HEK293 (cell line): ENCODE results near the gene TRPV2.

Source experiments
- GLIS1 ChIP-seq: fragments of 450-650 bp; formaldehyde crosslinking; IDR thresholded peaks from 2 replicates; pipeline ENCODE4 v1.5.1; 2016; ENCODE audit warnings: missing biosample characterization, missing genetic modification characterization
- GLIS2 ChIP-seq: fragments of 450-650 bp; formaldehyde crosslinking; IDR thresholded peaks from 2 replicates; pipeline ENCODE4 v1.5.1; 2016; ENCODE audit warnings: missing biosample characterization, missing genetic modification characterization
- IKZF3 ChIP-seq: fragments of 450-650 bp; IDR thresholded peaks from 2 replicates; pipeline ENCODE4 v1.5.0; 2018; ENCODE audit warnings: missing biosample characterization, mild to moderate bottlenecking, missing genetic modification characterization, moderate library complexity
- OSR2 ChIP-seq: fragments of 450-650 bp; formaldehyde crosslinking; IDR thresholded peaks from 2 replicates; pipeline ENCODE4 v1.5.1; 2016; ENCODE audit warnings: missing biosample characterization, missing genetic modification characterization
- ZBTB1 ChIP-seq: fragments of 450-650 bp; formaldehyde crosslinking; IDR thresholded peaks from 2 replicates; pipeline ENCODE4 v1.5.1; 2016; ENCODE audit warnings: missing biosample characterization, missing genetic modification characterization
- ZEB2 ChIP-seq: fragments of 450-650 bp; formaldehyde crosslinking; IDR thresholded peaks from 2 replicates; pipeline ENCODE4 v1.5.1; 2016; ENCODE audit warnings: missing biosample characterization, missing genetic modification characterization
- ZNF138 ChIP-seq: fragments of 450-650 bp; formaldehyde crosslinking; IDR thresholded peaks from 2 replicates; pipeline ENCODE4 v1.5.1; 2016; ENCODE audit warnings: missing biosample characterization, missing genetic modification characterization, borderline replicate concordance
- ZNF169 ChIP-seq: fragments of 450-650 bp; formaldehyde crosslinking; IDR thresholded peaks from 2 replicates; pipeline ENCODE4 v1.5.1; 2016; ENCODE audit warnings: missing biosample characterization, missing genetic modification characterization
- ZNF324 ChIP-seq: fragments of 450-650 bp; formaldehyde crosslinking; IDR thresholded peaks from 2 replicates; pipeline ENCODE4 v1.5.1; 2016; ENCODE audit warnings: missing biosample characterization, missing genetic modification characterization
- ZNF366 ChIP-seq: fragments of 450-650 bp; formaldehyde crosslinking; conservative IDR thresholded peaks from 2 replicates; pipeline ENCODE4 v1.5.1; 2016; ENCODE audit warnings: missing biosample characterization, missing genetic modification characterization
- ZNF394 ChIP-seq: fragments of 450-650 bp; formaldehyde crosslinking; IDR thresholded peaks from 2 replicates; pipeline ENCODE4 v1.5.1; 2016; ENCODE audit warnings: missing biosample characterization, missing genetic modification characterization, mild to moderate bottlenecking, moderate library complexity, borderline replicate concordance
- ZNF416 ChIP-seq: fragments of 450-650 bp; formaldehyde crosslinking; IDR thresholded peaks from 2 replicates; pipeline ENCODE4 v1.5.1; 2016; ENCODE audit warnings: missing biosample characterization, missing genetic modification characterization
- ZNF560 ChIP-seq: fragments of 450-650 bp; formaldehyde crosslinking; IDR thresholded peaks from 2 replicates; pipeline ENCODE4 v1.5.1; 2017; ENCODE audit warnings: missing biosample characterization, missing genetic modification characterization, borderline replicate concordance
- ZNF658 ChIP-seq: fragments of 450-650 bp; formaldehyde crosslinking; IDR thresholded peaks from 2 replicates; pipeline ENCODE4; 2016; ENCODE audit warnings: missing biosample characterization, missing genetic modification characterization
- ZNF791 ChIP-seq: fragments of 450-650 bp; formaldehyde crosslinking; IDR thresholded peaks from 2 replicates; pipeline ENCODE4 v1.5.1; 2016; ENCODE audit warnings: missing biosample characterization, missing genetic modification characterization
- TF ChIP-seq, protein P1 (sequence below): fragments of 450-650 bp; formaldehyde crosslinking; IDR thresholded peaks from 2 replicates; pipeline ENCODE4 v1.5.1; 2016; ENCODE audit warnings: missing biosample characterization, missing genetic modification characterization
- TF ChIP-seq, protein P2 (sequence below): fragments of 450-650 bp; formaldehyde crosslinking; optimal IDR thresholded peaks from 2 replicates; pipeline ENCODE3; 2016; ENCODE audit warnings: missing biosample characterization, mild to moderate bottlenecking, missing genetic modification characterization
- TF ChIP-seq, protein P3 (sequence below): fragments of 450-650 bp; formaldehyde crosslinking; conservative IDR thresholded peaks from 2 replicates; pipeline ENCODE4 v1.5.1; 2016; ENCODE audit warnings: low read depth, missing biosample characterization, missing genetic modification characterization
- TF ChIP-seq, protein P4 (sequence below): fragments of 450-650 bp; formaldehyde crosslinking; IDR thresholded peaks from 2 replicates; pipeline ENCODE4 v1.5.1; 2016; ENCODE audit warnings: missing biosample characterization, missing genetic modification characterization
- TF ChIP-seq, protein P5 (sequence below): fragments of 450-650 bp; formaldehyde crosslinking; IDR thresholded peaks from 2 replicates; pipeline ENCODE4 v1.5.1; 2017; ENCODE audit warnings: missing biosample characterization, missing genetic modification characterization
- TF ChIP-seq, protein P6 (sequence below): fragments of 450-650 bp; formaldehyde crosslinking; IDR thresholded peaks from 2 replicates; pipeline ENCODE4 v1.5.1; 2017; ENCODE audit warnings: missing biosample characterization, missing genetic modification characterization

Gene TRPV2

DNA sequence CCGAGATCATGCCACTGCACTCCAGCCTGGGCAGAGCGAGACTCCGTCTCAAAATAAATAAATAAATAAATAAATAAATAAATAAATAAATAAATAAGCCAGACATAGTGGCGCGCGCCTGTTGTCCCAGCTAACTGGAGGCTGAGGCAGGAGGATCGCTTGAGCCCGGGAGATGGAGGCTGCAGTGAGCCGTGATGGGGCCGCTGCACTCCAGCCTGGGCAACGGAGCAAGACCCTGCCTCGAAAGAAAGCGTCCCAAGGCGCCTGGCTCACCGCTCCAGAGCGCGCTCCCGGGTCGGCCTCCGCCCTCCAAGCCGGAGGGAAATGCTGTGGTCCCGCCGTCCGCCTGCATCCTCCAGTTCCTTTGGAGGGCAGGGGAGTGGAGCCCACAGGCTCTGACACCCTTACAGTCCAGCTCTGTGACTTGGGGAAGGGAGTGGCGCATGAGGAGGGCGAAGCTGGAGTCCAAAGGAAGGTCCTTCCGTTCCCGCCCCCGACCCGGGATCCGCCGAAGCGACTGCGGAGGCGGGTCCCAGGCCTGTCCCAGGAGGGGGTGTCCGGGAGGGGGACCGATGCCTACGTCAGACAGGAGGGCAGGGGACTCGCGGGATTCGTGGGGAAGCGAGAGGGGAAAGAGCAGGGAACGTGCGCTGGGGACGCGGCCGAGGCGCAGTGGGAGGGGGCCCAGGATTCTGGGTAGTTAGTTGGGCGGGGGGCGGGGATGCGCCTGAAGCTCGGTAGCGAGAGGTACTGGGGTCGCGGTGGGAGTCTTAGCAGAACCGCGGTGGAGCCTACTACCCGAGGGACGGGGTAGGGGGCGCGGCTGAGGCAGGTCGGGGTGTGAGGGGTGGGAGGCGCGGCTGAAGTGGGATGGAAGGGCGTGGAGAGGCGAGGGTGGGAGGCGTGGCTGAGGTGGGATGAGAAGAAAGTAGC lies 8.4 kb upstream of the TRPV2 start (continued):
- TF ChIP-seq, protein P1, sequence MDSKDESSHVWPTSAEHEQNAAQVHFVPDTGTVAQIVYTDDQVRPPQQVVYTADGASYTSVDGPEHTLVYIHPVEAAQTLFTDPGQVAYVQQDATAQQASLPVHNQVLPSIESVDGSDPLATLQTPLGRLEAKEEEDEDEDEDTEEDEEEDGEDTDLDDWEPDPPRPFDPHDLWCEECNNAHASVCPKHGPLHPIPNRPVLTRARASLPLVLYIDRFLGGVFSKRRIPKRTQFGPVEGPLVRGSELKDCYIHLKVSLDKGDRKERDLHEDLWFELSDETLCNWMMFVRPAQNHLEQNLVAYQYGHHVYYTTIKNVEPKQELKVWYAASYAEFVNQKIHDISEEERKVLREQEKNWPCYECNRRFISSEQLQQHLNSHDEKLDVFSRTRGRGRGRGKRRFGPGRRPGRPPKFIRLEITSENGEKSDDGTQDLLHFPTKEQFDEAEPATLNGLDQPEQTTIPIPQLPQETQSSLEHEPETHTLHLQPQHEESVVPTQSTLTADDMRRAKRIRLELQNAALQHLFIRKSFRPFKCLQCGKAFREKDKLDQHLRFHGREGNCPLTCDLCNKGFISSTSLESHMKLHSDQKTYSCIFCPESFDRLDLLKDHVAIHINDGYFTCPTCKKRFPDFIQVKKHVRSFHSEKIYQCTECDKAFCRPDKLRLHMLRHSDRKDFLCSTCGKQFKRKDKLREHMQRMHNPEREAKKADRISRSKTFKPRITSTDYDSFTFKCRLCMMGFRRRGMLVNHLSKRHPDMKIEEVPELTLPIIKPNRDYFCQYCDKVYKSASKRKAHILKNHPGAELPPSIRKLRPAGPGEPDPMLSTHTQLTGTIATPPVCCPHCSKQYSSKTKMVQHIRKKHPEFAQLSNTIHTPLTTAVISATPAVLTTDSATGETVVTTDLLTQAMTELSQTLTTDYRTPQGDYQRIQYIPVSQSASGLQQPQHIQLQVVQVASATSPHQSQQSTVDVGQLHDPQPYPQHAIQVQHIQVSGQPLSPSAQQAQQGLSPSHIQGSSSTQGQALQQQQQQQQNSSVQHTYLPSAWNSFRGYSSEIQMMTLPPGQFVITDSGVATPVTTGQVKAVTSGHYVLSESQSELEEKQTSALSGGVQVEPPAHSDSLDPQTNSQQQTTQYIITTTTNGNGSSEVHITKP (tag by site-specific recombination), result no peak; the same call in 1 of the 2 replicates
- TF ChIP-seq ZEB2 (tag by site-specific recombination) (0 out of 2 replicates have a peak, but pooled peaks have one; percentile 37), ZNF791 (tag by site-specific recombination) (peak; percentile 76), ZNF169 (no peak), GLIS2 (tag by site-specific recombination) (peak; percentile 94), IKZF3 (peak; percentile 61; the same call in 1 of the 2 replicates), ZNF658 (tag by site-specific recombination) (no peak), ZNF366 (tag by site-specific recombination) (no peak; the same call in 1 of the 2 replicates), ZBTB1 (tag by site-specific recombination) (peak; percentile 92), GLIS1 (tag by site-specific recombination) (peak; percentile 45; the same call in 1 of the 2 replicates), OSR2 (0 out of 2 replicates have a peak, but pooled peaks have one; percentile 26), ZNF560 (peak; percentile 97), ZNF394 (peak; percentile 99), ZNF416 (tag by site-specific recombination) (no peak), ZNF138 (tag by site-specific recombination) (peak; percentile 92; the same call in 1 of the 2 replicates), ZNF324 (no peak)
- TF ChIP-seq, protein P2, sequence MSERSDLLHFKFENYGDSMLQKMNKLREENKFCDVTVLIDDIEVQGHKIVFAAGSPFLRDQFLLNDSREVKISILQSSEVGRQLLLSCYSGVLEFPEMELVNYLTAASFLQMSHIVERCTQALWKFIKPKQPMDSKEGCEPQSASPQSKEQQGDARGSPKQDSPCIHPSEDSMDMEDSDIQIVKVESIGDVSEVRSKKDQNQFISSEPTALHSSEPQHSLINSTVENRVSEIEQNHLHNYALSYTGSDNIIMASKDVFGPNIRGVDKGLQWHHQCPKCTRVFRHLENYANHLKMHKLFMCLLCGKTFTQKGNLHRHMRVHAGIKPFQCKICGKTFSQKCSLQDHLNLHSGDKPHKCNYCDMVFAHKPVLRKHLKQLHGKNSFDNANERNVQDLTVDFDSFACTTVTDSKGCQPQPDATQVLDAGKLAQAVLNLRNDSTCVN, result peak; percentile 71
- TF ChIP-seq, protein P3, sequence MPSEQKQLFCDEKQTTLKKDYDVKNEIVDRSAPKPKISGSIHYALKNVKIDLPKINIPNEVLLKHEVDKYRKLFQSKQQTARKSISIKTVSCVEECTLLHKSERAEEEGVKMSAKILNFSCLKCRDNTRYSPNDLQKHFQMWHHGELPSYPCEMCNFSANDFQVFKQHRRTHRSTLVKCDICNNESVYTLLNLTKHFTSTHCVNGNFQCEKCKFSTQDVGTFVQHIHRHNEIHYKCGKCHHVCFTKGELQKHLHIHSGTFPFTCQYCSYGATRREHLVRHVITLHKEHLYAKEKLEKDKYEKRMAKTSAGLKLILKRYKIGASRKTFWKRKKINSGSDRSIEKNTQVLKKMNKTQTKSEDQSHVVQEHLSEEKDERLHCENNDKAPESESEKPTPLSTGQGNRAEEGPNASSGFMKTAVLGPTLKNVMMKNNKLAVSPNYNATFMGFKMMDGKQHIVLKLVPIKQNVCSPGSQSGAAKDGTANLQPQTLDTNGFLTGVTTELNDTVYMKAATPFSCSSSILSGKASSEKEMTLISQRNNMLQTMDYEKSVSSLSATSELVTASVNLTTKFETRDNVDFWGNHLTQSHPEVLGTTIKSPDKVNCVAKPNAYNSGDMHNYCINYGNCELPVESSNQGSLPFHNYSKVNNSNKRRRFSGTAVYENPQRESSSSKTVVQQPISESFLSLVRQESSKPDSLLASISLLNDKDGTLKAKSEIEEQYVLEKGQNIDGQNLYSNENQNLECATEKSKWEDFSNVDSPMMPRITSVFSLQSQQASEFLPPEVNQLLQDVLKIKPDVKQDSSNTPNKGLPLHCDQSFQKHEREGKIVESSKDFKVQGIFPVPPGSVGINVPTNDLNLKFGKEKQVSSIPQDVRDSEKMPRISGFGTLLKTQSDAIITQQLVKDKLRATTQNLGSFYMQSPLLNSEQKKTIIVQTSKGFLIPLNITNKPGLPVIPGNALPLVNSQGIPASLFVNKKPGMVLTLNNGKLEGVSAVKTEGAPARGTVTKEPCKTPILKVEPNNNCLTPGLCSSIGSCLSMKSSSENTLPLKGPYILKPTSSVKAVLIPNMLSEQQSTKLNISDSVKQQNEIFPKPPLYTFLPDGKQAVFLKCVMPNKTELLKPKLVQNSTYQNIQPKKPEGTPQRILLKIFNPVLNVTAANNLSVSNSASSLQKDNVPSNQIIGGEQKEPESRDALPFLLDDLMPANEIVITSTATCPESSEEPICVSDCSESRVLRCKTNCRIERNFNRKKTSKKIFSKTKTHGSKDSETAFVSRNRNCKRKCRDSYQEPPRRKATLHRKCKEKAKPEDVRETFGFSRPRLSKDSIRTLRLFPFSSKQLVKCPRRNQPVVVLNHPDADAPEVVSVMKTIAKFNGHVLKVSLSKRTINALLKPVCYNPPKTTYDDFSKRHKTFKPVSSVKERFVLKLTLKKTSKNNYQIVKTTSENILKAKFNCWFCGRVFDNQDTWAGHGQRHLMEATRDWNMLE (tag by site-specific recombination), result peak; percentile 94
- TF ChIP-seq, protein P4, sequence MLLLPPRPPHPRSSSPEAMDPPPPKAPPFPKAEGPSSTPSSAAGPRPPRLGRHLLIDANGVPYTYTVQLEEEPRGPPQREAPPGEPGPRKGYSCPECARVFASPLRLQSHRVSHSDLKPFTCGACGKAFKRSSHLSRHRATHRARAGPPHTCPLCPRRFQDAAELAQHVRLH (tag by site-specific recombination), result peak; percentile 74; the same call in 1 of the 2 replicates
- TF ChIP-seq, protein P5, sequence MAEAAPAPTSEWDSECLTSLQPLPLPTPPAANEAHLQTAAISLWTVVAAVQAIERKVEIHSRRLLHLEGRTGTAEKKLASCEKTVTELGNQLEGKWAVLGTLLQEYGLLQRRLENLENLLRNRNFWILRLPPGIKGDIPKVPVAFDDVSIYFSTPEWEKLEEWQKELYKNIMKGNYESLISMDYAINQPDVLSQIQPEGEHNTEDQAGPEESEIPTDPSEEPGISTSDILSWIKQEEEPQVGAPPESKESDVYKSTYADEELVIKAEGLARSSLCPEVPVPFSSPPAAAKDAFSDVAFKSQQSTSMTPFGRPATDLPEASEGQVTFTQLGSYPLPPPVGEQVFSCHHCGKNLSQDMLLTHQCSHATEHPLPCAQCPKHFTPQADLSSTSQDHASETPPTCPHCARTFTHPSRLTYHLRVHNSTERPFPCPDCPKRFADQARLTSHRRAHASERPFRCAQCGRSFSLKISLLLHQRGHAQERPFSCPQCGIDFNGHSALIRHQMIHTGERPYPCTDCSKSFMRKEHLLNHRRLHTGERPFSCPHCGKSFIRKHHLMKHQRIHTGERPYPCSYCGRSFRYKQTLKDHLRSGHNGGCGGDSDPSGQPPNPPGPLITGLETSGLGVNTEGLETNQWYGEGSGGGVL (tag by site-specific recombination), result peak; percentile 71
- TF ChIP-seq, protein P6, sequence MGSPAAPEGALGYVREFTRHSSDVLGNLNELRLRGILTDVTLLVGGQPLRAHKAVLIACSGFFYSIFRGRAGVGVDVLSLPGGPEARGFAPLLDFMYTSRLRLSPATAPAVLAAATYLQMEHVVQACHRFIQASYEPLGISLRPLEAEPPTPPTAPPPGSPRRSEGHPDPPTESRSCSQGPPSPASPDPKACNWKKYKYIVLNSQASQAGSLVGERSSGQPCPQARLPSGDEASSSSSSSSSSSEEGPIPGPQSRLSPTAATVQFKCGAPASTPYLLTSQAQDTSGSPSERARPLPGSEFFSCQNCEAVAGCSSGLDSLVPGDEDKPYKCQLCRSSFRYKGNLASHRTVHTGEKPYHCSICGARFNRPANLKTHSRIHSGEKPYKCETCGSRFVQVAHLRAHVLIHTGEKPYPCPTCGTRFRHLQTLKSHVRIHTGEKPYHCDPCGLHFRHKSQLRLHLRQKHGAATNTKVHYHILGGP (tag by site-specific recombination), result no peak
